ENCODE results near the gene KIAA0232. TPM values are rescaled to one million over a fixed set of nuclear protein-coding genes. Genes with fewer than 3 reads are reported as not detected.

Gene KIAA0232, protein sequence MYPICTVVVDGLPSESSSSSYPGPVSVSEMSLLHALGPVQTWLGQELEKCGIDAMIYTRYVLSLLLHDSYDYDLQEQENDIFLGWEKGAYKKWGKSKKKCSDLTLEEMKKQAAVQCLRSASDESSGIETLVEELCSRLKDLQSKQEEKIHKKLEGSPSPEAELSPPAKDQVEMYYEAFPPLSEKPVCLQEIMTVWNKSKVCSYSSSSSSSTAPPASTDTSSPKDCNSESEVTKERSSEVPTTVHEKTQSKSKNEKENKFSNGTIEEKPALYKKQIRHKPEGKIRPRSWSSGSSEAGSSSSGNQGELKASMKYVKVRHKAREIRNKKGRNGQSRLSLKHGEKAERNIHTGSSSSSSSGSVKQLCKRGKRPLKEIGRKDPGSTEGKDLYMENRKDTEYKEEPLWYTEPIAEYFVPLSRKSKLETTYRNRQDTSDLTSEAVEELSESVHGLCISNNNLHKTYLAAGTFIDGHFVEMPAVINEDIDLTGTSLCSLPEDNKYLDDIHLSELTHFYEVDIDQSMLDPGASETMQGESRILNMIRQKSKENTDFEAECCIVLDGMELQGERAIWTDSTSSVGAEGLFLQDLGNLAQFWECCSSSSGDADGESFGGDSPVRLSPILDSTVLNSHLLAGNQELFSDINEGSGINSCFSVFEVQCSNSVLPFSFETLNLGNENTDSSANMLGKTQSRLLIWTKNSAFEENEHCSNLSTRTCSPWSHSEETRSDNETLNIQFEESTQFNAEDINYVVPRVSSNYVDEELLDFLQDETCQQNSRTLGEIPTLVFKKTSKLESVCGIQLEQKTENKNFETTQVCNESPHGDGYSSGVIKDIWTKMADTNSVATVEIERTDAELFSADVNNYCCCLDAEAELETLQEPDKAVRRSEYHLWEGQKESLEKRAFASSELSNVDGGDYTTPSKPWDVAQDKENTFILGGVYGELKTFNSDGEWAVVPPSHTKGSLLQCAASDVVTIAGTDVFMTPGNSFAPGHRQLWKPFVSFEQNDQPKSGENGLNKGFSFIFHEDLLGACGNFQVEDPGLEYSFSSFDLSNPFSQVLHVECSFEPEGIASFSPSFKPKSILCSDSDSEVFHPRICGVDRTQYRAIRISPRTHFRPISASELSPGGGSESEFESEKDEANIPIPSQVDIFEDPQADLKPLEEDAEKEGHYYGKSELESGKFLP (N-terminal part only)
- total RNA-seq (2014; rRNA removed; shearing (Covaris generic)), result 8.5 and 9.0 TPM in 2 replicates
- polyA plus RNA-seq (2015; cell fraction: cytosol; rRNA removed), result 8.2 and 14.2 TPM in 2 replicates
- 12.2 and 14.8 TPM in 2 replicates for polyA plus RNA-seq (2015; cell fraction: nucleus; rRNA removed)

DNA sequence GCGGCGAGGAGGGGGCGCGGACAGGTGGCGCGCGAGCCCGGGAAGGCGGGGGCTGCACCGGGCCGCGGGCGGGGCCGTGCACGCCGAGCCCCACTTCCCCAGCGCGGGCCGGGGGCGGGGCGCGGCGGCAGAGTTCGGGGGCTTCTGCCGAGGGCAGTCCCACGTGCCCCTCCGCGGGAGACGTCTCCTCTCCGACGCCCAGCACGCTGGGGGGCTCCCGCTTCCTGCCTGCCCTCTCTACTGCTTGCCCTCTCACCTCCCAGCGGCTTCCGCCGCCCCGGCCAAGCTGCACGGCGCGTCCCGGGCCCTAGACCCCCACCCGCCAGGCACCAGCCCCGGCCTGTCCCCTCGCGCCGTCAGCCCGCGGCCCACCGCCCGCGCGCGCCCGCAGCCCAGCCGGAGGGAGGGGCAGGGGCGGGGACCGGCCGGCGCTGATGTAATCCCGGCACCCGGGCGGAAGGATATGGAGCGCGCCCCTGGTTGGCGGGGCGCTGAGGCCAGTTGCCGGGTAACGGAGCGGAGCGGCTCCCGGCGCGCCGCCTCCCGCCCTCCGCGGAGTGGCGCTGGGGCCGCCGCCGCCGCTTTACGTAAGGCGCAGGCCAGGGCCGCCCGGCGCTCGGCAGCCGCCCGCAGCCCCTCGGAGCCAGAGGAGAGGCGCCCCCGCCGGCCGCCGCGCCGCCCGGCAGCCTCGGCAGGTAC is at the start of gene KIAA0232:
Gene KIAA0232 (plus strand): TSS at position 581 of the 699 bp plus-strand sequence. CDS start 41,727 bp downstream, outside the sequence.
- DNase-seq (ENCODE audit: low read depth, low spot score), result peak; percentile 81
- in situ Hi-C loops (cut with HindIII; ENCODE audit: low pct_unique_long_range_greater_than_20kb, low sequenced_read_pairs), result no loop called here

DNA sequence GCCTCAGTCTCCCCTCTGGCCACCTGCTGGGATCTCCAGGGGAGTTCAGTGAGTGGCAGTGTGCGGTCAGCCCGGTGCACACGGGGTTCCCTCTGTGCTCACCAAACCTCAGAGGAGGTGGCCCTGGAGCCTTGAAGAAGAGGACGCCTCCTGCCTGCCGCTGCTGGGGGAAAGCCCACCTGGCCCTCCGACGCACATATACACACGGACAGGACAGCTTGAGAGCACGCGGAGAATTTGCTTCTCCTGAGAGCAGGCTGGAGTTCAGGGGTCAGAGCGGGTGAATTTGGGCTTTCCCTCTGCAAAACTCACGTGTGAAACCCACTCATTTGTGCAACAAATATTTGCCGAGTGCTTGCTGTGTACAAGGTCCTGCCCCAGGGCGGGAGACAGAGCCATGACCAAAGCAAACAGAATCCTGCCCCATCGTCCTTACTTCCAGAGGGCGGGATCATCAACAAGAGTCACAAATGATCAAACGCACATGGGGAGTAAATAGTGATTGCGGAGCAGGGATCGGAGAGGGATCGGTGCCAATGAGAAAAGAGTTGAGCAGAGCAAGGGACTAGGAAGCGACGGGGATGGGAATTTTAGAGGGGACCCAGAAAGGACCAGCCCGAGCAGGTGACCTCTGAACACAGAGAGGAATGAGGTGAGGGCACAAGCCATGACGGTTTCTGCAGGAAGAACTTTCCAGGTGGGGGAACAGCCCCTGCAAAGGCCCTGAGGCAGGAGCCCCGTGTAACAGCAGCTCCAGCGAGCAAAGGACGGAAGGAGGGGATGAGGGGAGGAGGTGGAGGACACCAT is 49.0 kb upstream of the KIAA0232 start:
- in situ Hi-C loops (cut with HindIII; ENCODE audit: low pct_unique_long_range_greater_than_20kb, low sequenced_read_pairs), result no loop called here
- DNase-seq (ENCODE audit: low read depth, low spot score), result no peak

DNA sequence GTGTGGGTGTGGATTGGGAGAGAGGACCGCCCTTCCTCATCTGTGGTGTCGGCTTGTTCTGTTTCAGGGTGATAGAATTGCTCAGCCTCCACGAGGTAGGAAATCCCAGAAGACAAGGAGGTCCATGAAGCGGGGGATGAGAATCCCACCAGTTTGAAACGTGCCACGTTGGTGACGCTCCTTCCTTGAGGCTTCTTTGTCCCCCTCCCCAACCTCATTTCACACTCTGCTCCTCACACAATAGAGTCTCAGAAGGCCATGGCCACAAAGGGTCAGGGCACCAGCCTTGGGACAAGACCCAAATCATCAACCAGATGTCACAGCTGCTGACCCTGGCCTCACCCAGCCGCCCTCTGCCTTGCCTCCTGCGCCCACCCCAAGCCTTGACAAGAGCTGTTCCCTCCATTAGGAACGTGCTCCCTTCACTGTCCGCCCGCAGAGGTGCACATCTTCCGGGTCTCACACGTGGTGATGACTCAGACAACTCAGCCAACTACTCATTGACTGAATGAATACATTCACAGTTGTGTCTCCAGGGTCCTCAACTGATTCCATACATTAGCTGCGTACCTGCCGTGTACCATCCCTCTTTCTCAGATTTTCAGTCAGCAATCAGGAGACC is 48.3 kb upstream of the KIAA0232 start:
- in situ Hi-C loops (cut with HindIII; ENCODE audit: low pct_unique_long_range_greater_than_20kb, low sequenced_read_pairs), result no loop called here
- peak; percentile 58 for DNase-seq (ENCODE audit: low read depth, low spot score)

DNA sequence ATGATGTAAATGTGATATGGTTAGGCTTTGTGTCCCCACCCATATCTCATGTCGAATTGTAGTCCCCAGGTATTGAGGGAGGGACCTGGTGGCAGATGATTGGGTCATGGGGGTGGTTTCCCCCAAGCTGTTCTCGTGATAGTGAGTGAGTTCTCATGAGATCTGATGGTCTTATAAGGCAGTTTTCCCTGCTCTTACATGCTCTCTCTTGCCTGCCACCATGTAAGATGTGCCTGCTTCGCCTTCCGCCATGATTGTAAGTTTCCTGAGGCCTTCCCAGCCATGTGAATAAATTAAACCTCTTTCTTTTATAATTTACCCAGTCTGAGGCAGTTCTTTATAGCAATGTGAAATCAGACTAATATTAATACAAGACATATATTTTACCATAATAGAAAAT is 42.6 kb upstream of the KIAA0232 start:
- in situ Hi-C loops (cut with HindIII; ENCODE audit: low pct_unique_long_range_greater_than_20kb, low sequenced_read_pairs), result no loop called here
- DNase-seq (ENCODE audit: low read depth, low spot score), result no peak

DNA sequence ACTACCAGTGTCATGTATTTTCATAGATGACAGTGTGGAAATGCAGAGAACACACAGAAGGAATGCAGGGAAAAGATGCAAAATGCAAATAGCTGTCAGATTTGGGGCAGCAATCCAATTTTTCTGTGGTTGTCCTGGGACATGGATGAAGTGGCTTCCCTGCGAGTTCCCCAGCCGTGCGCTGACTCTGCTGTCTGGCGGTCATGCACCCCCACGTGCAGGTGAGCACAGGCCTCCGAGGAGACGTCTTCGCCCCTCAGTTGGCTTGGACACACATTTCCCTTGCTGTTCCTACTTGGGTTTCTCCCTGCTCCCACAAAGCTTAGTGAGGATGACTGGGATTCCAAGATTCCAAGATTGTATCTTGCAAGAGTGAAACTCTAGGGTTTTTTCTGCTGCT is 42.2 kb upstream of the KIAA0232 start:
- in situ Hi-C loops (cut with HindIII; ENCODE audit: low pct_unique_long_range_greater_than_20kb, low sequenced_read_pairs), result no loop called here
- DNase-seq (ENCODE audit: low read depth, low spot score), result no peak

DNA sequence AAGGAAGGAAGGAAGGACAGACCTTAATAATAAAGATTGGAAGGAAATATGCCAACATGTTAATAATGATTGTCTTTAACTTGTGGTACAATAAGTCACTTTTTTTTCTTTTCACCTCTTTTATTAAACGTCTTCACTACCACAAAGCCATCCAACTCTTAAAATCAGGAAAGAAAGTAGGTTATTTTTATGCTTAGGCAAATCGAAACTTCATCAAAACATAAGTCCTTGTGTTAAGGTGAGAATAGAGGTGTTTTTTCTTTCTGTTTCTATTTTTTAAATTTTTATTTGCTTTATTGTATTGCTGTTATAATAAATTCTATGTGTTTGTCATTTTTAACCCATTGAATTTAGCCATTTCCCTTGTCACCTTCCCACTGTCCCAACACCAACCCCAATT is 40.0 kb upstream of the KIAA0232 start:
- in situ Hi-C loops (cut with HindIII; ENCODE audit: low pct_unique_long_range_greater_than_20kb, low sequenced_read_pairs), result no loop called here
- no peak for DNase-seq (ENCODE audit: low read depth, low spot score)

DNA sequence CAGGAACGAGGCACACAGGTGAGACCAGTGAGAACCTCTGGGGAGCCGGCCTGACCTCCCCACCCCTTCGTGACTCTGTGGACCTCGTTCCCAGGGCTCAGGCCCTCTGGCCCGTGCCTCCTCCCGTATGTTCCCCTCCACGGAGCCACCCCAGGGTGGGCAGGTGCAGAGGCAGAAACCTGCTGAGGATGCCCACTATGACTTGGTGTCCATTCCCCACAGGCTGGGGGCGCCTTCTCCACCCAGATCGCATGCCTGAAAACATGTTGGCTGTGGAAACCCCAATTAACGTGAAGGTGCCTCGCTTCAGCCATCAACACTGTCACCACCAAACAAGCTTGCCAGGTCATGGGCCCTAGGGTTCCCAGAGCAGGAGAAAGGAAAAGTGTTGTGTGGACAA is 39.5 kb upstream of the KIAA0232 start:
- in situ Hi-C loops (cut with HindIII; ENCODE audit: low pct_unique_long_range_greater_than_20kb, low sequenced_read_pairs), result no loop called here
- DNase-seq (ENCODE audit: low read depth, low spot score), result no peak

DNA sequence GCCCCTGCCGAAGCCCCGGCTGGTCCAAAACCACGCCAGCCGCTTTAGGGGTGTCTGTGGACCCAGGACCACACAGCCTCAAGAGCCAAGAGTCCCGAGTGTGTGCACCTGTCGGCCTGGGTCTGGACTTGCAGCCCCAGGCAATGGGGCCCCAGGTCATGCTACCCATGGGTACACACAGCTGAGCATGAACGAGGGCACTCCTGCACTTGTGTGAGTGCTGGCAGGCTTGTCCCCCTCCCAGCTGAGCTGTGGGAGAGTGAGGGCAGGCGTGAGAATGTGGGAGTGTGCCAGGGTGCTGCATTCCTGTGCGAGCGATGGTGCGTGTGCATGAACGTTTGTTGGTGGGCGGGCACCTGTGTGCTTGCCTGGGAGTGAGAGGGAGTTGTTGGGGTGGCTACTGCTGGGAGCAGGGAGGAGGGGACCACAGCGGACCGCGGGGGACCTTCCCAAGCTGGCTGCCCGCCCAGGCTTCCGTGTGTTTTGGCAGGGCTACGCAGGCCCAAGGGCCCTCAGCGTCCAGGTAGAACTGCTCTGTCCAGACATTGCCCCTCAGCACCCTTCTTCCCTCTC is 35.7 kb upstream of the KIAA0232 start:
- DNase-seq (ENCODE audit: low read depth, low spot score), result no peak
- in situ Hi-C loops (cut with HindIII; ENCODE audit: low pct_unique_long_range_greater_than_20kb, low sequenced_read_pairs), result no loop called here

DNA sequence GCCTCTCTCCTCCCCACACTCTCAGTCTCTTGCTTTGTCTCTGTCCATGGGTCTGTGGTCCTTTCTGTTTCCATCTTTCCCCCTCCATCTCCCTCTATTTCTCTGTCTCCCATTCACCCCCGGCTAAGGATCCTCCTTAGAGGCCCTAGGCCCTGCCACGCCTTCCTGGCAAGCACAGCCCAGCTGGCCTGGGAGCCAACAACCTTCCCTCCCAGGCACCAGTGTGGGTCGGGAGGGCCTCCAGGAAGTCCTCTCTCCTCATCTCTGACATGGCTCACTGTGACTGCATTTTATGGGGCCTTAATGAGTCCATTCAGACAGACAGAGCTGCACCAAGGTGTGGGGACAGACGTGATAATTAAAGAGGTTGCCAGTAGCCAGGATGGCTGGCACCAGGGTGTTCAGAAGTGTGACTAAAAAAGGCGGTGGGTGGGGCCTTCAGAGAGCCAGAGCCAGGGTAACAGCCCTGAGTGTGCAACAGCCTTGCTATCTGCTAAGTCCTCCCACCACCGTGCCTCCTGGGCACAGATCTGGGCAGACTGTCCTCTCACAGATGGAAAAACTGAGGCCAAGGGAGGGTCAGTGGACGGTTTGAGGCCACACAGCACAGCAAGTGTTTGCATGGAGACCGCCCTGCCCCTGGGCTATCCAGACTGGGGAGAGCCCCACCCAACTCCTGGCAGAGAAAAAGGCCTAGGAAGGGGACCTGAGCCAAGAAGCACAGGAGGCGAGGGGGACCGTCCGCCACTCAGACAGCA is 35.1 kb upstream of the KIAA0232 start:
- in situ Hi-C loops (cut with HindIII; ENCODE audit: low pct_unique_long_range_greater_than_20kb, low sequenced_read_pairs), result no loop called here

DNA sequence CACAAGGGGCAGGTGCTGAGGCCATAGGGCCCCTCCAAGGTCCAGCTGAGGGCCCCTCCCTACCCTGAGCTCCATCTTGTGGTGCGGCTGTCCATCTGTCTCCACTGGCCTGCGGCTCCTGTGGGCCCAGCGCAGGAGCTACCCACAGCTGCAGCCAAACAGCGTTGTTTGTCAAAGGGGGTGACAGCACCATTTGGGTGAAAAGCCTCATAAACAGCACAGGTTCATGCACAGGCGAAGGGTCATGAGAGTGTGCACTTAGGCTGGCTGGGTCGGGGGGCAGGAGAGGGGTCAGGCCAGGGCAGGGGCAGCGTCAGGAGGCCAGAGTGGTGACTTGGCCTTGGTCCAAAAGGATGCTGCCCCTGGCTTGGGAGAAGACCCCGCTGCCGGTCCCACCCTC is 34.2 kb upstream of the KIAA0232 start:
- in situ Hi-C loops (cut with HindIII; ENCODE audit: low pct_unique_long_range_greater_than_20kb, low sequenced_read_pairs), result no loop called here
- no peak for DNase-seq (ENCODE audit: low read depth, low spot score)

More for the DNA sequence above, 35.1 kb upstream of the KIAA0232 start:
- DNase-seq (ENCODE audit: low read depth, low spot score), result no peak

DNA sequence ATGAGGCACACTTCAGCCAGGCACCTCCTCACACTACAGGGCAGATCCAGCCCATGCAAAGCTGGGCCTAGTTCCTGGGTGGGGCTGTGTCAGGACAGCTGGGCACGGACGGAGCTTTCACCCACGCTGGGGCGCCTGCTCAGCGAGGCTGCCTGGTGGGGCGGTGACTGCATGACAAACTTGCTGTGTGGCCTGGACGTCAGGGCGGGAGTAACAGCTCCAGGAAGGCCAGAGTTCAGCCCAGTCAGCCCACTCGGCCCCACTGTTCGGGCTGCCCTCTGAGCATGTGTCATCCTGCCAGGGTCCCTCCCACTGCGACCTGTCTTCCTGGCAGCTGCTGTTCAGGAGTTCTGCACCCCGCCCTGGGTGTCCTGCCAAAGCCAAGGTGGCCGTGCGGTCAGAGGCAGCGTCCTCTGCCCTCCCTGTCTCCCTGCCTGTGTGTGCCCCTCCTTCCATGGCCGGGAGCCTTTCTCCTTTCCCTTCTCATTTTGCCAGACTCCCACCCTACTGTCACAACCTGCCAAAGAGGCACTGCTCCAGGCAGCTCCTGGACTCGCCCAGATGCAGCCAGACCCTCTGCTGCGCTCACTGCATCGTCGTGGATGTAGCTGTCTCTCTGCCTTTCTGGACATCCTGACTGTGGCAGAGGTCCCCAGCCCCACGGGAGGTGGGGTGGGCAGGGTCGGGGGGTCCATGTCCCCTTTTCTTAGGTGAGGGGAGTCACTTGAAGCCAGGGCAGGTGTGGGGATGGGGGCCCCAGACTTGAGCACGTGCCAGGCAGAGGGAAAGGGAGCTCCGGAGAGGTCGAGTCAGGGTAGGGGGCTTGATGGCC is 33.0 kb upstream of the KIAA0232 start:
- no peak for DNase-seq (ENCODE audit: low read depth, low spot score)
- in situ Hi-C loops (cut with HindIII; ENCODE audit: low pct_unique_long_range_greater_than_20kb, low sequenced_read_pairs), result no loop called here

DNA sequence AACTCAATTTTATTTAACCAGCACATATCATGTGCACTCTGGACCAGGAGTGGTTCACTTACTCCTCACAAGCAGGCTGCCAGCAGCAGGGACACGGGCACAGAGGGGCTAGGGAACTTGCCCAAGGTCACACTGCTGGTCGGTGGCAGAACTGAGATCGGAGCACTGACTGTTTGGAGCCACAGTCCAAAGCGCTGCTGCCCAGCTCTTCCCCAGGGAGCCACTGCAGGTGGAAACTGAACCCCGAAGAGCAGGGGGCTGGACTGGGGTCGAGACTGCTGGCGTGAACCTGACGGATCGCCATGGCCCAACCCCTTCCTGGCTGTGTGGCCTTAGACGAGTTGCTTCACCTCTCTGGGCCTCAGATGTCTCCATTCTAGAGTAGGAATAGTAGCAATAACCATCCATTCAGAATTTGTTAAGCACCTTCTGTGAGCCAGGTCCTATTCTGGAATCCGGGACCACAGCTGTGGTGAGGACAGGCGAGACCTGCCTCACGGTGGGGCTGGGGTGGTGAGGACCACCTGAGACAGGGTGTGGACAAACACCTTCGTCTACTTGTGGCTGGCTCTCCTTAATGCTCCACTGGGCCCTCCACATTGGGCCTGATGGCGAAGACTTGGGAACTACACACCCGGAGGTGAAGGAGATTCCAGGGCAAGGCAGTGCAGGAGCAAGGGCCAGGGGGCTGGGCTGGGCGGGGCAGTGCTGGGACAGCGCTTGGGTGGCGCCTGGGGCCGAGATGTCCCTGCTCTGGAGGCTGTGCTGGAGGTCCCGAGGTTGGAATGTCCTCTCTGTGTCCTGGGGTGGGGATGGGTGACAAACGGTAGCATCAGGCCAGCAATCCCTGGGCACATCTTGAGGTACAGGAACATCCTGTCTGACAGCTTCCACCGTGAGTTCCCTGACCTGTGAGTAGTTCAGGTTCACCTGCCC is 32.0 kb upstream of the KIAA0232 start:
- in situ Hi-C loops (cut with HindIII; ENCODE audit: low pct_unique_long_range_greater_than_20kb, low sequenced_read_pairs), result no loop called here
- DNase-seq (ENCODE audit: low read depth, low spot score), result no peak

DNA sequence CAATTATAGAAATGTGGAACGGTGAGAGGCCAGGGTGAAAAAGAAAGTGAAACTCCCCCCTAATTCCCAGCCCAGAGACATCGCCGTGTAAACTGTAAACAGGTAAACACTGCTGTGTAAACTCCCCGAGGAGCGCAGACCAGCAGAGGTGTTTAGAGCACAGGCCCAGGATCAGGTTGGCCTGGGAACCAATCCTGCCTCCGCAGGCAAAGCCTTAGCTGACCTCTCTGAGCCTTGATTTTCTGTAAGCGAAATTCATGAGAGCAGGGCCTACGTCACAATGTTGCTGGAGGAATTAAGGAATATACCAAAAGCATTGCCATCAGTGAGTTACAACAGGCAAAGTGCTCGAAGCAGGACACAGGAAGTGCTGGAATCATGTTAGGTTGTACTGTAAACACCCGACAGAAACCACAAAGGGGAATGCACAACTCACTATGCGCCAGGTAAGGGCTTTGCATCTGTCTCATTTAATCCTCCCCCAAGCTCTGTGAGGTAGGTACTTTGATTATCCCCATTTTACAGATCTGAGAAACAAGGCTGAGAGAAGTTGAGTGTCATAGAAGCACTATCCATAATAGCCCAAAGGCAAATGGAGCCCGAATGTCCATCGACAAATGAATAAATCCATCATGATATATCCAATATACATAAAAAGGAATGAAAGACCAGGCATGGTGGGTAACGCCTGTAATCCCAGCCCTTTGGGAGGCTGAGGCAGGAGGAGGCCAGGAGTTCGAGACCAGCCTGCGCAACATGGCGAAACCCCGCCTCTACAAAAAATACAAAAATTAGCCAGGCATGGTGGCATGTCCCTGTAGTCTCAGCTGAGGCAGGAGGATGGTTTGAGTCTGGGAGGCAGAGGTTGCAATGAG is 30.7 kb upstream of the KIAA0232 start:
- in situ Hi-C loops (cut with HindIII; ENCODE audit: low pct_unique_long_range_greater_than_20kb, low sequenced_read_pairs), result no loop called here
- DNase-seq (ENCODE audit: low read depth, low spot score), result no peak
